Measurements from ENCODE around the gene PLPPR2. TPM values are rescaled to one million over a fixed set of nuclear protein-coding genes. Genes with fewer than 3 reads are reported as not detected.

Gene PLPPR2, protein sequence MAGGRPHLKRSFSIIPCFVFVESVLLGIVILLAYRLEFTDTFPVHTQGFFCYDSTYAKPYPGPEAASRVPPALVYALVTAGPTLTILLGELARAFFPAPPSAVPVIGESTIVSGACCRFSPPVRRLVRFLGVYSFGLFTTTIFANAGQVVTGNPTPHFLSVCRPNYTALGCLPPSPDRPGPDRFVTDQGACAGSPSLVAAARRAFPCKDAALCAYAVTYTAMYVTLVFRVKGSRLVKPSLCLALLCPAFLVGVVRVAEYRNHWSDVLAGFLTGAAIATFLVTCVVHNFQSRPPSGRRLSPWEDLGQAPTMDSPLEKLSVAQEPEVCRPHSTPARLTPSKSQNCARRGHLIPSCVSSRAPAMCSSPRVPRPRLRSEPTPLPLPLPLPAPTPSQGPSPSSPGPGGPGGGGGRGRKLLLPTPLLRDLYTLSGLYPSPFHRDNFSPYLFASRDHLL
- 54.5 and 59.3 TPM in 2 replicates for total RNA-seq

DNA sequence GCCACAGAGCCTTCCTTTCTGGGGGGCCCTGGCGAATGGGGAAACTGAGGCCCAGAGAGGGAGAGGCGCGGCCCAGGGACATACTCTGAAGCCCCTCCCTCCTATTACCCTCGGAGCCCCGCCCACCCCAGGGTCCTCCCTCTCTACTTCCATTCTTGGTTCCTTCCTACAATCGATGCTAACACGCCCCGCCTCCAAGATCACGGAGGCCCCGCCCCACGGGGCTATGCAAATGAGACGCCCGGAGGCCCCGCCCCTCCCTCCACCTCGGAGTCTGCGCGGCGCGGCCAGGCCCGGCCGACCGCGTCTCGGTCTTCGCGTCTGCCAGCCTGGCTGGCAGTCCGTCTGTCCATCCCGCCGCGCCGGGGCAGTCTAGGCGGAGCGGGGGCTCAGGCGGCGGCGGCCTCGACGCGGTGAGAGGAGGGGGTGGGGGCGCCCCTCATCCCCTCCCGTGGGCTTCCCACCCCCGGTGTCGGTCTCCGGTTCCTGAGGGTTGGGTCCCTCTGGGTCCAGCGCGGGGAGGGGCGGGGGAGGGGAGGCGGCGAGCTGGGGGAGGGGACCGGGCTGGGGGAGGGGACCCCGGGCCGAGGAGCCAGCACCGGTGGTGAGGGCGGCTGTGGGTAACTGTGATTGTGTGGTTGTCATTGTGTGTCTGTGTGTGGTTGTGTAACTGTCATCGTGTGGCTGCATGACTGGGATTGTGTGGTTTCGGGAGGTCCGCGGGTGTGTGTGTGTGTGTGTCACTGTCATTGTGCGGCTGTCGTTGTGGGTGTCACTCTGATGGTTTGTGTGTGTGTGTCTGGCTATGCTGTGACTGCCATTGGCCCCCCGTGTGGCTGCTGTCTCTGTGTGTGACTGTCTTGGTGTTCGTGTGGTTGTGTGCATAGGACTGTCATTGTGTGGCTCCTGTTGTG lies at the start of gene PLPPR2:
Gene PLPPR2 (plus strand): TSS at position 273 of the 914 bp plus-strand sequence. CDS start 2,242 bp downstream, outside the sequence.

GRCh38 chr19:11339254-11340098 lies 15.8 kb upstream of the PLPPR2 start, which contains the start of gene RAB3D:
Gene RAB3D (minus strand): TSS chr19:11339657. CDS start chr19:11337399, 2,258 bp downstream.

DNA sequence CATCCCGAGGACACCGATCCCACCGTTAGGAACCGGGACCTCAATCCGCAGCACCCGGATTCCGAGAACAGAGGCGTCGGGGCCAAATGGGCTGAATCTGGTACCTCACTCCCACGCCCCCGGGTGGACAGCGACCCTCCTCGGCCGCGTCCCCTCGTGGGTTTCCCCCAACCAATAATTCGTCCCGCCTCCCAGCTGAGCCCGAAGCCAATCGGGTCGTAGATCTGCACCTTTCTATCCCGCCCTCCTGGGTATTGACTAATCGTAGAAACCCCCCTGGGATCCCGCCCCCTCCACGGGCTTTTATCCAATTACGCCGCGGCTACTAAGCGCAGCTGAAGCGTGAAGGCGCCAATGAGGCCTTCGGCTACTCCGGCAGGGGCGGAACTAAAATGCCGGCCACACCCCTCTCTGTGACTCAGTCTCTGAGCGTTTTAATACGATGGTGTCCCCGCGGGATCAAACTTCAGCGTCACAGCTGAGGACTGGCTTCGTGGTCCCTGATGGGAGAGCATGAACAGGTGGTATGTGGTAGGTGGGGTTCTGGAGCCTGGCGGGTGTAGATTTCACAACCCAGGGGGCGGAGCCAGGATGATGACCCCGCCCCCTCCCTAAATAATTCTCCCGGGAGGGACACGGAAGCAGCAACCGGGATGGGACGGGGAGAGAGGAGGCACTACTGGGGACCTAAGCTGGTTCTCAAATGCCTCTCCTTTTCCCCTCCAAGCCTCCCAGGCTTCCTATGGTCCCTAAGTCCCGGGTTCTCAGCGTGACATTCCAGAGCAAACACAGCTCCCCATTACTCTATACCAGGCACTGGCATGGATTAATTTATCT lies 8.9 kb upstream of the PLPPR2 start, which contains the start of the genes CCDC159 and TMEM205:
Gene CCDC159 (plus strand): TSS at position 416 of the 837 bp plus-strand sequence. CDS start 88 bp downstream, at position 504.
Gene TMEM205 (minus strand): TSS at position 165 of the 837 bp plus-strand sequence. CDS start 649 bp downstream, outside the sequence.

DNA sequence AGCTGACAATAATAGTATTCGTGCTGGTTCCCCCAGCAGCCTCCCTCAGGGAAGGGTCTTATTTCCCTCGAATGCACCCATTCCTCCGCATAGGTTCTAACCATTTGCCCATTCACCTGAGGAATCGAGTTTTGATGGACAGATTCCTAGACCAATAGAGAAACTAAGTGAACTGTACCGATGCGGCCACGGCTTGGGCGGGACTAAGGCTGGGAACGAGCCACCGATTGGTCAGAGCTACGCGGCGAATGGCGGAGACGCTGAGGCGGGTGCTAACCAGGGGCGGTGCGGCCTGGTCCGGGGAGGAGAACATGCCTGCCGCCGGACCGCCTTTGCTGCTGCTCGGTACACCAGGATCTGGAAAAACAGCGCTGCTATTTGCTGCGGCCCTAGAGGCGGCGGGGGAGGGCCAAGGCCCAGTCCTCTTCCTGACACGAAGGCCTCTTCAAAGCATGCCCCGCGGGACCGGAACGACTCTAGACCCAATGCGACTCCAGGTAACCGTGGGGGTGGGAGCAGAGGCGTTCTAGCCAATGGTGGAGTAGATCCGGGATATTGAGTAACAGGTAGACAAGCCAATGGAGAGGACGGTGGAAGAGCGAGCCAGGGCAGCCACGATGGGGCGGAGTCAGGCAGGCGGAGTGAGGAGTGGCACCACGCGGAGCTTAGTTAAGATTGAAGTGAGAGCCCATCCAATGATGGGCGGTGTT lies 19.4 kb downstream of the PLPPR2 start, which contains the start of gene SWSAP1:
Gene SWSAP1 (plus strand): TSS at position 234 of the 710 bp plus-strand sequence. CDS start 15 bp downstream, at position 249.

Other genes with a start within 250 kb of the PLPPR2 start
- 5.0 and 13.5 TPM in 2 replicates for gene SPC24, start 199.7 kb upstream of the PLPPR2 start, total RNA-seq
- gene KANK2, start 157.9 kb upstream of the PLPPR2 start, total RNA-seq, result 157 and 175 TPM in 2 replicates
- gene ANGPTL8, start 115.8 kb upstream of the PLPPR2 start, total RNA-seq, result not detected in 2 replicates
- 25.1 and 29.4 TPM in 2 replicates for gene DOCK6, start 92.9 kb upstream of the PLPPR2 start, total RNA-seq
- gene TSPAN16, start 59.3 kb upstream of the PLPPR2 start, total RNA-seq, result not detected in 2 replicates
- 16.4 and 25.6 TPM in 2 replicates for gene RAB3D, start 15.8 kb upstream of the PLPPR2 start, total RNA-seq
- 105 and 189 TPM in 2 replicates for gene TMEM205, start 9.2 kb upstream of the PLPPR2 start, total RNA-seq
- gene CCDC159, start 8.9 kb upstream of the PLPPR2 start, total RNA-seq, result 7.6 and 8.1 TPM in 2 replicates
- 0.18 and 1.3 TPM in 2 replicates for gene SWSAP1, start 19.2 kb downstream of the PLPPR2 start, total RNA-seq
- gene EPOR, start 28.9 kb downstream of the PLPPR2 start, total RNA-seq, result 11.4 and 11.5 TPM in 2 replicates
- gene RGL3, start 63.9 kb downstream of the PLPPR2 start, total RNA-seq, result 6.0 and 7.2 TPM in 2 replicates
- gene ODAD3, start 79.7 kb downstream of the PLPPR2 start, total RNA-seq, result 0.65 TPM in 1 of 2 replicates, not detected in the other
- 247 and 249 TPM in 2 replicates for gene PRKCSH, start 80.2 kb downstream of the PLPPR2 start, total RNA-seq
- gene ELAVL3, start 125.6 kb downstream of the PLPPR2 start, total RNA-seq, result not detected in 2 replicates
- gene ZNF653, start 150.4 kb downstream of the PLPPR2 start, total RNA-seq, result 3.1 and 14.4 TPM in 2 replicates
- gene ECSIT, start 173.7 kb downstream of the PLPPR2 start, total RNA-seq, result 27.4 and 33.5 TPM in 2 replicates
- 3.2 and 3.6 TPM in 2 replicates for gene CNN1, start 183.4 kb downstream of the PLPPR2 start, total RNA-seq
- 34.5 and 34.7 TPM in 2 replicates for gene ELOF1, start 203.8 kb downstream of the PLPPR2 start, total RNA-seq
- 1.3 TPM in 1 of 2 replicates, not detected in the other for gene ACP5, start 222.2 kb downstream of the PLPPR2 start, total RNA-seq
- 8.7 and 10.7 TPM in 2 replicates for gene ZNF627, start 242.1 kb downstream of the PLPPR2 start, total RNA-seq